B cell (primary cell): ENCODE results near the gene CDYL2.

Experiments
- EZH2 ChIP-seq: IDR thresholded peaks from 2 replicates; pipeline ENCODE4 v1.6.1; 2012; ENCODE audit warnings: borderline replicate concordance, low read depth, mild to moderate bottlenecking, moderate library complexity, low read length; ENCODE audit not compliant: insufficient read depth, poor library complexity, severe bottlenecking
- TF ChIP-seq, protein P1 (sequence below): fragments of 200-600 bp; IDR thresholded peaks from one replicate; pipeline ENCODE4 v1.8.0; 2022; ENCODE audit warnings: antibody characterized with exemption, mild to moderate bottlenecking

DNA sequence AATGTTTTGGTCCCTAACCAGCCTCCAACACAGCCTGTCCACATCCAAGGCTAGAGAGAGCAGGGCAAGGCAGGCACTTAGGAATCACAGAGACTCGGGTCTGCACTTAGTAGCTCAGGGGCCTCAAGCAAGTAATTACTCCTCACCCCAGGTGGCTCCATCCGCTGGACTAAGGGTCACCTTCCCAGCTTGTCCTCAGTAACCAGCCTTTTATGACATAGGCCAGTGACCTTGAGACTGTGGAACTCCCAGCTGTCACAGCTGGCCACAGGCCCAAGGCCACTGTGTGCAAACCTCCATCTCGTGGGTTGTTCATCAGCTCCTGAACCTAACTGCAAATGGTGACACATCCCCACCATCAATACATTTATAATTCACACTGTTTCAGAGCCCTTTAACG, 68.6 kb downstream of the CDYL2 start:
- TF ChIP-seq, protein P1, sequence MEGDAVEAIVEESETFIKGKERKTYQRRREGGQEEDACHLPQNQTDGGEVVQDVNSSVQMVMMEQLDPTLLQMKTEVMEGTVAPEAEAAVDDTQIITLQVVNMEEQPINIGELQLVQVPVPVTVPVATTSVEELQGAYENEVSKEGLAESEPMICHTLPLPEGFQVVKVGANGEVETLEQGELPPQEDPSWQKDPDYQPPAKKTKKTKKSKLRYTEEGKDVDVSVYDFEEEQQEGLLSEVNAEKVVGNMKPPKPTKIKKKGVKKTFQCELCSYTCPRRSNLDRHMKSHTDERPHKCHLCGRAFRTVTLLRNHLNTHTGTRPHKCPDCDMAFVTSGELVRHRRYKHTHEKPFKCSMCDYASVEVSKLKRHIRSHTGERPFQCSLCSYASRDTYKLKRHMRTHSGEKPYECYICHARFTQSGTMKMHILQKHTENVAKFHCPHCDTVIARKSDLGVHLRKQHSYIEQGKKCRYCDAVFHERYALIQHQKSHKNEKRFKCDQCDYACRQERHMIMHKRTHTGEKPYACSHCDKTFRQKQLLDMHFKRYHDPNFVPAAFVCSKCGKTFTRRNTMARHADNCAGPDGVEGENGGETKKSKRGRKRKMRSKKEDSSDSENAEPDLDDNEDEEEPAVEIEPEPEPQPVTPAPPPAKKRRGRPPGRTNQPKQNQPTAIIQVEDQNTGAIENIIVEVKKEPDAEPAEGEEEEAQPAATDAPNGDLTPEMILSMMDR: no peak
- no peak for TF ChIP-seq EZH2
